ENCODE measurements around the gene CTRB1.
"Not testable (repeated sequence)": the region's sequence is repeated elsewhere in the genome, so short reads cannot be mapped to it uniquely, and the experiment has no call there.

DNA sequence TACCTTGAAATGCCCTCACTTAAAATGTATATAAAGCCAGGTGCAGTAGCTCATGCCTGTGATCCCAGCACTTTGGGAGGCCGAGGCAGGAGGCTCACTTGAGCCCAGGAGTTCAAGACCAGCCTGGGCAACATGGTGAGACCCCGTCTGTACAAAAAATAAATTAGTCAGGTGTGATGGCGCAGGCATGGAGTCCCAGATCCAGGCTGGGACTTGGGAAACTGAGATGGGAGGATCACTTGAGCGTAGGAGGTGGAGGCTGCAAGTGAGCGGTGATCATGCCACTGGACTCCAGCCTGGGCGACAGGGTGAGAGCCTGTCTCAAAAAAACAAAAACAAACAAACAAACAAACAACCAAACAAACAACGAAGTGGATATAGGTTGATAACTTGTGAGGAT is 9.3 kb upstream of the CTRB1 start:
- TF ChIP-seq, protein P1, sequence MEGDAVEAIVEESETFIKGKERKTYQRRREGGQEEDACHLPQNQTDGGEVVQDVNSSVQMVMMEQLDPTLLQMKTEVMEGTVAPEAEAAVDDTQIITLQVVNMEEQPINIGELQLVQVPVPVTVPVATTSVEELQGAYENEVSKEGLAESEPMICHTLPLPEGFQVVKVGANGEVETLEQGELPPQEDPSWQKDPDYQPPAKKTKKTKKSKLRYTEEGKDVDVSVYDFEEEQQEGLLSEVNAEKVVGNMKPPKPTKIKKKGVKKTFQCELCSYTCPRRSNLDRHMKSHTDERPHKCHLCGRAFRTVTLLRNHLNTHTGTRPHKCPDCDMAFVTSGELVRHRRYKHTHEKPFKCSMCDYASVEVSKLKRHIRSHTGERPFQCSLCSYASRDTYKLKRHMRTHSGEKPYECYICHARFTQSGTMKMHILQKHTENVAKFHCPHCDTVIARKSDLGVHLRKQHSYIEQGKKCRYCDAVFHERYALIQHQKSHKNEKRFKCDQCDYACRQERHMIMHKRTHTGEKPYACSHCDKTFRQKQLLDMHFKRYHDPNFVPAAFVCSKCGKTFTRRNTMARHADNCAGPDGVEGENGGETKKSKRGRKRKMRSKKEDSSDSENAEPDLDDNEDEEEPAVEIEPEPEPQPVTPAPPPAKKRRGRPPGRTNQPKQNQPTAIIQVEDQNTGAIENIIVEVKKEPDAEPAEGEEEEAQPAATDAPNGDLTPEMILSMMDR (IDR thresholded peaks at IDR 0.05 in 2 of 3, conservative IDR thresholded peaks at IDR 0.05 in 1 of 3; ENCODE audit: borderline replicate concordance in 1 of 3, insufficient read depth in 1 of 3, low read depth in 2 of 3, low read length in 2 of 3), result not testable (repeated sequence)
- not testable (repeated sequence) for TF ChIP-seq REST (IDR thresholded peaks at IDR 0.05; ENCODE audit: low read depth); CEBPB (IDR thresholded peaks at IDR 0.05; ENCODE audit: low read depth); JUND (IDR thresholded peaks at IDR 0.05); POLR2A (IDR thresholded peaks at IDR 0.05; ENCODE audit: borderline replicate concordance, extremely low read depth, insufficient read depth, insufficient read length)
